ENCODE results near the gene PCP2.

GRCh38 chr19:7596211-7596937, 37.1 kb downstream of the PCP2 start:
- TF ChIP-seq EP300 (IDR thresholded peaks at IDR 0.05) (no peak), ZNF302 (CRISPR knock-in tag; IDR thresholded peaks at IDR 0.05) (no peak), POLR2A (IDR thresholded peaks at IDR 0.05; ENCODE audit: low read length) (no peak), HMGXB4 (CRISPR knock-in tag; IDR thresholded peaks at IDR 0.05; ENCODE audit: borderline replicate concordance) (no peak), KDM5A (IDR thresholded peaks at IDR 0.05) (no peak), USF2 (IDR thresholded peaks at IDR 0.05) (no peak), CTCF (IDR thresholded peaks at IDR 0.05) (no peak), RFX5 (IDR thresholded peaks at IDR 0.05) (no peak), MAX (IDR thresholded peaks at IDR 0.05) (no peak), SMC3 (IDR thresholded peaks at IDR 0.05) (no peak), RNF2 (IDR thresholded peaks at IDR 0.05; ENCODE audit: borderline replicate concordance, low read depth) (no peak), CHD4 (IDR thresholded peaks at IDR 0.05; ENCODE audit: borderline replicate concordance) (no peak), BHLHE40 (IDR thresholded peaks at IDR 0.05; ENCODE audit: low read depth, low read length) (no peak), ZC3H11A (IDR thresholded peaks at IDR 0.05) (no peak)

Measured in A549 (cell line).